NCI-H2171 (cell line): ENCODE measurements around the gene CDH4.
"Not testable (repeated sequence)": the region's sequence is repeated elsewhere in the genome, so short reads cannot be mapped to it uniquely, and the experiment has no call there.

ENCODE experiments used
- DNase-seq: peaks from one replicate; lab custom pipeline; 2025; lab: John Stamatoyannopoulos, UW

Gene CDH4

DNA sequence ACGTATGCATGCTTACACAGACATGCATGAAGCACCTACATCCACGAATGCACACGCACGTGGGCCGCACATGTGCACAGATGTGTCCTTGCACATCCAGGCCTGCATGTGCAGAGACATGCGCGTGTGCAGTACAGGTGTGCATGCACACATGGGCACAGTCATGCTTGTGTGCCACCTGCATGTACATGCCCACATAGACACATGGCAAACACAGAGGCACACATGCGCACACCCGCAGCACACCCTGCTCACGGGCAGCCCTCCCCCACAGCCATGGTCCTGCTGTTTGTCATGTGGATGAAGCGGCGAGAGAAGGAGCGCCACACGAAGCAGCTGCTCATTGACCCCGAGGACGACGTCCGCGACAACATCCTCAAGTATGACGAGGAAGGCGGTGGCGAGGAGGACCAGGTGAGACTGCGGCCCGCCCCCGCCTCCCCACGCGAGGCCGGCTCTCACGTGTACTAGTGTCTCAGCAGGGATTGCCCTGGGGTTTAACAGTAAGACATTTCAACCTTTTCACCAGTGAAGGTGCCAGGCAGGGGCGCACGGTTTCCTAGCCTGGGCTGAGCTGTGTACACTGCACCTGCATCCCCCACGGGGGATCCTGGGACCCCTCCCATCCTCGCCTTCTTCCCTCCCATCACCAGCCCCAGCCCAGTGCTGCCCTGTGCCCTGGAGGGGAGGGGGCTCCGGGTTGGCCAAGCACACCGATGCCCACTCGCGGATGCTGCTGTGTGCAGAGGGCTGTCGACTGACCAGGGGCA is 680.8 kb downstream of the CDH4 start:
- DNase-seq = no peak

GRCh38 chr20:61933481-61933950 is 681.5 kb downstream of the CDH4 start:
- no peak for DNase-seq

- no peak for DNase-seq
Measured at GRCh38 chr20:61933951-61934715, 682.1 kb downstream of the CDH4 start.

GRCh38 chr20:61934716-61935530 is 682.9 kb downstream of the CDH4 start:
- no peak for DNase-seq

- DNase-seq = no peak
Measured at GRCh38 chr20:61935926-61936700, 684.1 kb downstream of the CDH4 start.

DNA sequence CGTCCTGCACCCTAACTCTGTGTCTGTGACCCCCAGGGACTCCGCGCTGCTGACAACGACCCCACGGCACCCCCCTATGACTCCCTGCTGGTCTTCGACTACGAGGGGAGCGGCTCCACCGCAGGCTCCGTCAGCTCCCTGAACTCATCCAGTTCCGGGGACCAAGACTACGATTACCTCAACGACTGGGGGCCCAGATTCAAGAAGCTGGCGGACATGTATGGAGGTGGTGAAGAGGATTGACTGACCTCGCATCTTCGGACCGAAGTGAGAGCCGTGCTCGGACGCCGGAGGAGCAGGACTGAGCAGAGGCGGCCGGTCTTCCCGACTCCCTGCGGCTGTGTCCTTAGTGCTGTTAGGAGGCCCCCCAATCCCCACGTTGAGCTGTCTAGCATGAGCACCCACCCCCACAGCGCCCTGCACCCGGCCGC is 684.7 kb downstream of the CDH4 start:
- DNase-seq = no peak

DNA sequence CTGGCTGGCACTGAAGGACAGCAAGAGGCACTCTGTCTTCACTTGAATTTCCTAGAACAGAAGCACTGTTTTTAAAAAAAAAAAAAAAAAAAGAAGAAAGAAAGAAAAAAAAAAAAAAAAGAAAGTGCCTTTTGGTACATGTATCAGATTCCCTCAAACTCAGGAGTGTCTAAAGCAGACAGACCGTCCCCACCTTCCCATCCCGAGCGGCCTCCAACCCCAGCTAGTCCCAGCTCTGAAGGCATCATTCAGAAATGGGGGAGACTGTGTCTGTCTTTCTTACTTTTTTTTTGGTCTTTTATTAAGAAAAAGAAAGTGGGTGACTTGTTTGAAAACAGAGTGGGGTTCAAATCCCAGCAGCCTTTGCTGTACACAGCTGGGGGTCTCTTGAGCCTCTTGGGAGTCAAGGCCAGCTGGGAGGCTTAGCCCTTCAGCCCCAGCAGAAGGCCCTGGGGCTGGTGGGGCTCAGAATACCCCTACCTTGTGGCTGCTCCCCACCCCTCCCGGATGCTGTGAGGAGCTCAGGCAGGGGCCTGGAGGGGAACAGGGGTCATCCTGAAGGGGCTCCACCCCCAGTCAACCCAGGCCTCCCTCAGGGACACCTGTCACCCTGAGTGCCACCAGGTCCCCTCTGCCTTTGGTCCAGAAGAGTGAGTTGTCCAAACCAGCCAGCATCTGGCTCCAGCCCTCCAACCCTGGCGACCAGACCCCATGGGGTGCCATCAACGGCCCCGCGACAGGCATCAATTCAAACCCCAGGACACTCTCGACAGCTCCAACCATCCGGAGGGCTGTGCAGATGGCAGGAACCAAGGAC is 685.3 kb downstream of the CDH4 start:
- no peak for DNase-seq

GRCh38 chr20:61937963-61938838 is 686.1 kb downstream of the CDH4 start:
- no peak for DNase-seq

GRCh38 chr20:61938839-61939690 is 687.0 kb downstream of the CDH4 start:
- DNase-seq = no peak

DNA sequence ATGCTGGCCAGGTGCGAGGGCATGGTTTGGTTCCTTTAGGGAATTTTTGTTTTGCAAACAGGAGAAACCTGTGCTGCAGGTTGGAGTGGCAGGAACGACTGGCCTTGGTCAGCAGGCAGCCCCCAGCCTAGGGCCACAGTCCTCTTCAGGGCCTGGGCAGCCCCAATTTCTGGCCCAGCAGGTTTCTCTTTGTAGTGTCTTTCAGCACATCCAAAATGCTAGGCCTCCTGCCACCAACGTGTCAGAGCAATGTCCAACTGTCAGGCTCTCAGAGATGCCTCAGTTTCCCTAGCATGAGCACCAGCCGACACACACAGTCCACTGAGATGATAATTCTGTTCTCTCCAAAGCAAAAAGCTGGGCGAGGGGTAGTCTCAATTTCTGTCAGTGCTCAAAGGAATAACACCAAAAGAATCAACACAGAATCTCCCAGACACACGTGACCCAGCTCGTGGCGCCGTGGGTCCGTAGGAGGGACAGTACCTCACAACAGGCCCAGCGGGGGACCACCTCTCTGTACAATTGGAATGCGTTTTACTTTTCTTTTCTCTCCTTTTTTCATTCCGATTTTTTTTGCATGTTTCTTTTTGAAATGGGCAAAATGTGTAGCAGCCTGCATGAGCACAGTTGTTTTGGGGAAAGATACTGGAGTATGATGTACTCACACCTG is 687.8 kb downstream of the CDH4 start:
- DNase-seq = no peak

- peak; percentile 94 for DNase-seq
Measured at GRCh38 chr20:61940491-61940890, 688.4 kb downstream of the CDH4 start.

- DNase-seq = no peak
Measured at GRCh38 chr20:61940976-61941720, 689.1 kb downstream of the CDH4 start.

GRCh38 chr20:61941721-61942405 is 689.8 kb downstream of the CDH4 start:
- DNase-seq = no peak

DNA sequence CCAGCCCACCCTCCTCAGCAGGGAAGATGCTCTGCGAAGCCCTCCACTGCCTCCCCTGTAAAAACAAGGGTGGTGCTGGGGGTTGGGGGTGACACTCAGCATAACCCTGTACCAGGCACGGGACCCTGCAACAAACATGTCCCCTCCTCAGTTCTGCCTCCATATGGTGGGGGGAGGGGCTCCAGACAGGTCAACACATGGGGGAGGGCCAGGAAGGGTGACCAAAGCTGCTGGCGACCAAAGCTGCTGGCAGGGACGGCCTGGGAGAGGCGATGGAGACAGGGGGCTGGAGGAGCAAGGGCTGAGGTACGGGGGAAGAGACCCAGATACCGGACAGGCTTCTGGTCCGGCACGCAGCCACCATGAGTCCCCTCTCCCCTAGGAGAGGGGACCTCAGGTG is 690.5 kb downstream of the CDH4 start:
- no peak for DNase-seq

GRCh38 chr20:61944967-61945366 is 692.9 kb downstream of the CDH4 start:
- not testable (repeated sequence) for DNase-seq

- not testable (repeated sequence) for DNase-seq
Measured at GRCh38 chr20:61945495-61945894, 693.4 kb downstream of the CDH4 start.

GRCh38 chr20:61948056-61948455 is 696.0 kb downstream of the CDH4 start:
- DNase-seq = not testable (repeated sequence)
